Omental fat pad (tissue), 4 donors: ENCODE measurements around the gene KHDC4. TPM values are rescaled to one million over a fixed set of nuclear protein-coding genes. Genes with fewer than 3 reads are reported as not detected.
"Not testable (repeated sequence)": the region's sequence is repeated elsewhere in the genome, so short reads cannot be mapped to it uniquely, and the experiment has no call there.

Experiments used
- ATAC-seq: fragments of 150-250 bp; one replicate; pipeline ENCODE4 v1.9.1; 2016; ENCODE audit warnings: mild to moderate bottlenecking, moderate library complexity; ENCODE audit not compliant: low FRiP score
- DNase-seq: peaks from one replicate; pipeline ENCODE4 v3.0.0-alpha.2; 2019; ENCODE audit warnings: low spot score
- total RNA-seq, 4 donors: library from RNA; depleted of rRNA; stranded (reverse); fragments of >200 nt; gene quantifications; one replicate each; pipeline ENCODE4 v1.1.0, GENCODE V29; 2016
- TF ChIP-seq, protein P1 (sequence below), 3 donors: fragments of 450-650 bp; IDR thresholded peaks; one replicate each; pipeline ENCODE4 v1.5.1; 2016 to 2017; ENCODE audit warnings: antibody characterized with exemption in 3 of 3, mild to moderate bottlenecking in 3 of 3, moderate library complexity in 2 of 3

The KHDC4 gene
- total RNA-seq, 4 donors from 2014 or later, result 28.8 to 54.2 (median 42.7) TPM

DNA sequence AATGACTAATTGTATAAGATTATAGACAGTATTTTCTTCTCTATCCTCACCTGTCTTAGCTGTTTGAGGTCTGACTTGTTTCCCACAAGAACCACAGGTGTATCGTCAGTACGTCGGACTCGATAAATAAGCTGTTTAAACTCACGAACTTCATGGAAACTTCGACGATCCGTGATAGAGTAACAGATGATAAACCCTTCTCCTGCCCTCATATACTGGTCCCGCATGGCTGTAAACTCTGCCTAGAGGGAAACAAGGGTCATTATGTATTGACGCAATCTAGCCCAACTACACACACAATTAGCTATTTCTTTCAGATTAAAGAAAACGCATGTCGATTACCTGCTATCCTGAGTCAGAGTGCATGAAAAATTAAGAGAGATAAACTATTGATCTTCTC, 30.0 kb downstream of the KHDC4 start:
- TF ChIP-seq, protein P1, sequence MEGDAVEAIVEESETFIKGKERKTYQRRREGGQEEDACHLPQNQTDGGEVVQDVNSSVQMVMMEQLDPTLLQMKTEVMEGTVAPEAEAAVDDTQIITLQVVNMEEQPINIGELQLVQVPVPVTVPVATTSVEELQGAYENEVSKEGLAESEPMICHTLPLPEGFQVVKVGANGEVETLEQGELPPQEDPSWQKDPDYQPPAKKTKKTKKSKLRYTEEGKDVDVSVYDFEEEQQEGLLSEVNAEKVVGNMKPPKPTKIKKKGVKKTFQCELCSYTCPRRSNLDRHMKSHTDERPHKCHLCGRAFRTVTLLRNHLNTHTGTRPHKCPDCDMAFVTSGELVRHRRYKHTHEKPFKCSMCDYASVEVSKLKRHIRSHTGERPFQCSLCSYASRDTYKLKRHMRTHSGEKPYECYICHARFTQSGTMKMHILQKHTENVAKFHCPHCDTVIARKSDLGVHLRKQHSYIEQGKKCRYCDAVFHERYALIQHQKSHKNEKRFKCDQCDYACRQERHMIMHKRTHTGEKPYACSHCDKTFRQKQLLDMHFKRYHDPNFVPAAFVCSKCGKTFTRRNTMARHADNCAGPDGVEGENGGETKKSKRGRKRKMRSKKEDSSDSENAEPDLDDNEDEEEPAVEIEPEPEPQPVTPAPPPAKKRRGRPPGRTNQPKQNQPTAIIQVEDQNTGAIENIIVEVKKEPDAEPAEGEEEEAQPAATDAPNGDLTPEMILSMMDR (IDR thresholded peaks at IDR 0.05), result no peak
- ATAC-seq (no peak), DNase-seq (no peak)

DNA sequence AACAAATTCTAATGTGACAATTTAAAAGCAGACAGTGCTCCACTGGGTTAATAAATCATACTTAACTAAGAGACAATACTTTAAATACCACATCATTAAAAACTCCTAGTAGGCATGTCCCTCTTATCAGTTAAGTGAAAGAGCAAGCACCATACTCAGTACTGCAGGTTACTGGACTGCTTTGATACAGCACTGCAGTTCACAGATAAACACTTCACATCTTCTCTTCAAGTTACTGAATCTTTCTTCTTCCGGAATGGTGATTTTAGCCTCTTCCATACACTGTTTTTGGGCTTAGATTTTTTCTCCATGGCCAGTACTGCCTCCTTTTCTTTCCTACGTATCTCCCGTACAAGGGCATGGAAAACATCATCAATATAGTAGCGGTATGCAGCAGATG, 34.1 kb downstream of the KHDC4 start:
- TF ChIP-seq, protein P1 (IDR thresholded peaks at IDR 0.05), result no peak
- DNase-seq (no peak), ATAC-seq (no peak)

DNA sequence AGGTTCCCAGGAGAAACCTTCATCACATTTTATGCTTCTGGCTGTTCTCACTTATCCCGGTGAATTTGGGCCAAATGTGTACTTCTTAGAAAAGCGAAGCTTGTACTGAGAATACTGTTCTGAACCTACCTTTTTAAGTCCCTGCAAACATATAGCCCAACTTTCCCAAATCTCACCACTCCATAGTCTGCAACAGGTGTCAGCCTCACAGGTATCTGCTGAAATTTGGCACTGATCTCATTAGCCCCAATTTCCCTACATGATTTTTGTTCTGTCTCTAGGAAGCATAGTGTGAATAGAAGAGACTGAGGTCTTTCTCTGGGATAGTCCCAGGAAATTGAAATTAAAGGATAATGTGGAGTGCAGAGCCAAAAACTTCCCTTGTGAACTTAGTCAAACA, 34.5 kb downstream of the KHDC4 start:
- DNase-seq (no peak), ATAC-seq (no peak)
- TF ChIP-seq, protein P1 (IDR thresholded peaks at IDR 0.05), result no peak

DNA sequence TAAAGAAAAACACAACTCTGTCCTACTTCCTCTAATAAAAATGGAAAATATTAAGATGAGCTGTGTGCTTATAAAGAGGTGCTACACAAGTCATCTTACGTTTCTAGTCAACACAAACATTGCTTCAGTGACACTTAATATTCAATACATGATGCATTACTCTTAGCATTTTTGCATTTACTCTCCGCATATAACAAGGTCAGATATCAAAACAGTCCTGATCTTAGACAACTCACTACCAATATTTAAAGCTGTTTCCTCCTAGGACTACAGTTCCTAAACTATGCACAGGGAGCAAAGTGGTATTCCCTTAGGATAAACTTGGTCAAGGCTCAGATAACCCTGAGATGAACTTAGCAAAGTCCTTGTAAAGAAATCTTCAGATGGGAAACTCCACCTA, 35.3 kb downstream of the KHDC4 start:
- TF ChIP-seq, protein P1 (IDR thresholded peaks at IDR 0.05), result no peak
- no peak for DNase-seq
- no peak for ATAC-seq

DNA sequence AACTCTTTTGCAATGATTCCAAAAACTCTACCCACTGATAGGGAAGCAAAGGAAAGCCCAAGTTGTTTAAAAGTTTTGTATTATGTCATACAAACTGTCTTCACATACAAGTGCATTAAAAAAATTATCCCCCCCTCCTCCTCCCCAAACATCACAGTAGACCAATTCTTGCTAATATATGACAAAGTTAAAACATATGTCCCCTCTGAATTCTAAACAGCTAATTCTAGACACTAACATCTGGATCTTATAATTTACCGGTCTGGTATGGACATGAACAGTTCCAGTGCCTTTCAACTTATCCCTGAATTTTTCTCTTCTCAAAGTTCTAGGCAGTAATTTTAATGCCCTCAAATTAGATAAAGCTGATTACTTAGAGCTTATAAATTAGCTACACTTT, 36.5 kb downstream of the KHDC4 start:
- TF ChIP-seq, protein P1 (IDR thresholded peaks at IDR 0.05), result no peak
- ATAC-seq (no peak), DNase-seq (no peak)

DNA sequence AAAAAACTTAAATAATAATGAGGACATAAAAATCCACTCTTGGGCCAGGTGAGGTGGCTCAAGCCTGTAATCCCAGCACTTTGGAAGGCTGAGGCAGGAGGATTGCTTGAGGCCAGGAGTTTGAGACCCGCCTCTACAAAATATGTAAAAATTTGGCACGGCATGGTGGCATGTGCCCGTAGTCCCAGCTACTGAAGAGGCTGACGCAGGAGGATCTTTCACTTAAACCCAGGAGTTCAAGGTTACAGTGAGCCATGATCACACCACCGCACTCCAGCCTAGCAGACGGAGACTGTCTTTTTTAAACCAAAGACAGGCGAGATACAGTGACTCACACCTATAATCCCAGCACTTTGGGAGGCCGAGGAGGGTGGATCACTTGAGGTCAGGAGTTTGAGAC, 37.7 kb downstream of the KHDC4 start:
- not testable (repeated sequence) for ATAC-seq, DNase-seq

DNA sequence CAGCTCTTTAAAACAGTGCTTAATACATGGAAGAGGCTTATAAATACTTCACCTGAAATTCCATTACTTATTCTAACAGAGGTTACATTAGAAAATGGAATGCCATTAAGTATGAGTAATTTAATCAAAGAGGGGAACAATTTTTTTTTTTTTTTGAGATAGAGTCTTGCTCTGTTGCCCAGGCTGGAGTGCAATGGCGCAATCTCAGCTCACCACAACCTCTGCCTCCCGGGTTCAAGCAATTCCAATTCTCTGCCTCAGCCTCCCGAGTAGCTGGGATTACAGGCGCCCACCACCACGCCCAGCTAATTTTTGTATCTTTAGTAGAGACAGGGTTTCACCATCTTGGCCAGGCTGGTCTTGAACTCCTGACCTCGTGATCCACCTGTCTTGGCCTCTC, 38.6 kb downstream of the KHDC4 start:
- not testable (repeated sequence) for ATAC-seq, DNase-seq

DNA sequence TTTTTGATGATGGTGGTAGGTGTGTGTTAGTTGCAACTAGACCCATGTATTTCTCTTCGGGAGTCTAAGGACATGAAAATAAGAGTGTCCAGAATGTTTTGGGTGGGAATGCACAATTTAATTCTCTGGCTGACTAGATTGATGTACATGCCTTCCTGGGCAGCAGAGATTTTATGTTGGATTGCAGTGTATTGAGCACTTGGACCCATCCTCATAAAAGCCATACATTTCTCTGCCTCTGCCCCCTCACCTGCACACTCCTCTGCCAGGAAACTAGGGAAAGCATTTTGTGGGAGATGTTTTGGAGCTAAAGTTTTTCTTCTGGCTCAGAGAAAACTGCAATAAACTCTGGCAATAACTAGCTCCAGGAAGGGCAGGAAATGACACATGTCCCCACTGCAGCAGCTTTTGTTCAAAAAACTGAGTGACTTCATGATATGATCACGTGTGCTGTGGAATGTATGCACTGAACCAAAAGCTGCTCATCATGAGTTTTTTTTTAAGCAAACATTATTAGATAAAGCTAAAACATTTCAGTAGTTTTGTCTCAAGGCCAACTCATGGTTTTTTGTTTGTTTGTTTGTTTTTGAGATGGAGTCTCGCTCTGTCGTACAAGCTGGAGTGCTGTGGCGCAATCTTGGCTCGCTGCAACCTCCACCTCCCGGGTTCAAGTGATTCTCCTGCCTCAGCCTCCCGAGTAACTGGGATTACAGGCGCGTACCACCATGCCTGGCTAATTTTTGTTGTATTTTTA, 40.6 kb downstream of the KHDC4 start:
- ATAC-seq, result peak; percentile 33
- DNase-seq, result no peak
- TF ChIP-seq, protein P1 (IDR thresholded peaks at IDR 0.05), result no peak
